ENCODE results near the gene INPP5E.

GRCh38 chr9:136443087-136443486 is 3.4 kb upstream of the INPP5E start:
- TF ChIP-seq CTCF (conservative IDR thresholded peaks at IDR 0.05; ENCODE audit: low read length) (no peak), EZH2phosphoT487 (IDR thresholded peaks at IDR 0.05; ENCODE audit: borderline replicate concordance) (no peak)
